HG03060 (cell line): ENCODE measurements around the gene HIBADH.
A peak's percentile ranks its signal among the peaks of the same experiment; 100 is the strongest.
"Not testable (repeated sequence)": the region's sequence is repeated elsewhere in the genome, so short reads cannot be mapped to it uniquely, and the experiment has no call there.

Experiments
- ATAC-seq: cut with Tn5 transposase; IDR thresholded peaks from one replicate; pipeline ENCODE4 v1.9.1; 2021; ENCODE audit warnings: low read depth, moderate number of reproducible peaks; ENCODE audit not compliant: unreplicated experiment

Gene HIBADH

GRCh38 chr7:27605689-27606269, 56.9 kb downstream of the HIBADH start:
- ATAC-seq = no peak

- no peak for ATAC-seq
Measured at GRCh38 chr7:27605283-27605682, 57.4 kb downstream of the HIBADH start.

- ATAC-seq = no peak
Measured at GRCh38 chr7:27603813-27604212, 58.9 kb downstream of the HIBADH start.

- ATAC-seq = no peak
Measured at GRCh38 chr7:27602766-27603165, 59.9 kb downstream of the HIBADH start.

- no peak for ATAC-seq
Measured at GRCh38 chr7:27601217-27601616, 61.5 kb downstream of the HIBADH start.

- no peak for ATAC-seq
Measured at GRCh38 chr7:27600247-27600646, 62.4 kb downstream of the HIBADH start.

GRCh38 chr7:27595009-27595408, 67.7 kb downstream of the HIBADH start:
- ATAC-seq = no peak

- ATAC-seq = no peak
Measured at GRCh38 chr7:27593226-27593625, 69.5 kb downstream of the HIBADH start.

- no peak for ATAC-seq
Measured at GRCh38 chr7:27590416-27590815, 72.3 kb downstream of the HIBADH start.

- ATAC-seq = no peak
Measured at GRCh38 chr7:27587429-27587828, 75.3 kb downstream of the HIBADH start.

- peak; percentile 96 for ATAC-seq
Measured at GRCh38 chr7:27586825-27587224, 75.9 kb downstream of the HIBADH start.

- ATAC-seq = no peak
Measured at GRCh38 chr7:27585781-27586447, 76.8 kb downstream of the HIBADH start.

- no peak for ATAC-seq
Measured at GRCh38 chr7:27581906-27582305, 80.8 kb downstream of the HIBADH start.

GRCh38 chr7:27581119-27581518, 81.6 kb downstream of the HIBADH start:
- ATAC-seq = no peak

- no peak for ATAC-seq
Measured at GRCh38 chr7:27579565-27579964, 83.1 kb downstream of the HIBADH start.

- not testable (repeated sequence) for ATAC-seq
Measured at GRCh38 chr7:27578169-27578568, 84.5 kb downstream of the HIBADH start.

- ATAC-seq = no peak
Measured at GRCh38 chr7:27576360-27576944, 86.2 kb downstream of the HIBADH start.

- ATAC-seq = no peak
Measured at GRCh38 chr7:27575613-27576012, 87.1 kb downstream of the HIBADH start.

- ATAC-seq = no peak
Measured at GRCh38 chr7:27569106-27569505, 93.6 kb downstream of the HIBADH start.

GRCh38 chr7:27567266-27567665, 95.4 kb downstream of the HIBADH start:
- no peak for ATAC-seq

- ATAC-seq = no peak
Measured at GRCh38 chr7:27564881-27565482, 97.7 kb downstream of the HIBADH start.
